Heart right ventricle (tissue), 16 donors: ENCODE measurements around the gene NACAD. TPM values are rescaled to one million over a fixed set of nuclear protein-coding genes. Genes with fewer than 3 reads are reported as not detected.

Experiments used
- ATAC-seq, 8 donors: fragments of 200-7000 bp; cut with Tn5 transposase; one replicate each; pipeline ENCODE4 v1.9.1; 2020; ENCODE audit warnings: mild to moderate bottlenecking in 8 of 8, moderate library complexity in 8 of 8, moderate number of reproducible peaks in 1 of 8
- DNase-seq, 2 donors: peaks; one replicate each; pipeline ENCODE4 v3.0.0-alpha.2; 2020
- H3K27ac ChIP-seq, 10 donors: fragments of 200-600 bp; sonication (generic) in 2 of 10; one replicate each; pipeline versions ENCODE4 v1.5.0 to v1.8.0; 2020 to 2022; ENCODE audit warnings: mild to moderate bottlenecking in 3 of 10
- H3K27me3 ChIP-seq, 7 donors: fragments of 200-600 bp; one replicate each; pipeline ENCODE4 v1.8.0; 2021 to 2022; ENCODE audit warnings: mild to moderate bottlenecking in 2 of 7
- H3K36me3 ChIP-seq, 9 donors: fragments of 200-600 bp; sonication (generic) in 1 of 9; one replicate each; pipeline versions ENCODE4 v1.5.0 to v1.8.0; 2020 to 2022; ENCODE audit warnings: mild to moderate bottlenecking in 2 of 9
- H3K4me1 ChIP-seq, 9 donors: fragments of 200-600 bp; sonication (generic) in 1 of 9; one replicate each; pipeline versions ENCODE4 v1.5.0 to v1.8.0; 2020 to 2022; ENCODE audit warnings: mild to moderate bottlenecking in 4 of 9
- H3K4me3 ChIP-seq, 10 donors: fragments of 200-600 bp; sonication (generic) in 2 of 10; one replicate each; pipeline versions ENCODE4 v1.5.0 to v1.8.0; 2020 to 2022; ENCODE audit warnings: mild to moderate bottlenecking in 7 of 10, moderate library complexity in 2 of 10
- H3K9me3 ChIP-seq, 11 donors: fragments of 200-600 bp in 10 of 11; sonication (generic) in 2 of 11; one replicate each; pipeline versions ENCODE4 v1.5.0 to v1.8.0; 2013 to 2022; ENCODE audit warnings: mild to moderate bottlenecking in 2 of 11, control low read depth in 1 of 11, moderate library complexity in 1 of 11
- CTCF ChIP-seq, 9 donors: fragments of 200-600 bp; sonication (generic) in 2 of 9; IDR thresholded peaks; one replicate each; pipeline versions ENCODE4 v1.5.0 to v1.8.0; 2021 to 2022; ENCODE audit warnings: antibody characterized with exemption in 9 of 9, mild to moderate bottlenecking in 5 of 9, moderate library complexity in 1 of 9
- WGBS, 2 donors: extraction: QIAGEN DNeasy Blood & Tissue Kit; methylation state at CpG; one replicate each; pipeline ENCODE4 v1.1.7; 2013; ENCODE audit warnings: inconsistent platforms in 1 of 2; 5-methylcytosine and 5-hydroxymethylcytosine counted together
- intact Hi-C, 10 donors: fragments of 100-400 bp; cut with DNase I; formaldehyde crosslinking; loops; one replicate each; pipeline versions ENCODE4 v1.11.1 to v1.14.2; 2022
- long read RNA-seq, 3 donors: library from polyadenylated mRNA; unstranded; transcript quantifications; one replicate each; pipeline ENCODE4 v2.0.0, GENCODE V29; 2020 to 2021
- polyA plus RNA-seq, 2 donors: library from polyadenylated mRNA; stranded (reverse); fragments of 200-250 nt; gene quantifications; one replicate each; pipeline ENCODE4 v1.2.3, GENCODE V29; 2013
- total RNA-seq, 10 donors: library from RNA; stranded (reverse); fragmentation: NEBNext Ultra II Directional in 3 of 10; extraction: Animal tissue kit (Norgen Biotek cat#: 25700) in 3 of 10; gene quantifications; one replicate each; pipeline versions ENCODE4 v1.2.1 to v1.2.4, GENCODE V29; 2021 to 2023
- donor health status: Arrhythmogenic right ventricular cardiomyopathy.
- donor health status: ischemic (EF 13 %, LVEDD 7.1; RV severe dilation, severe dysfunction).
- donor health status: healthy with polysubstance abuse.
- donor health status: DM: no; HTN: yes; CAD: no.
- donor health status: DM: no; HTN: no; CAD: no.
- donor health status: ischemic (EF 25% LVEDD 6.9; RV normal size, moderate dysfunction).
- donor health status: ischemic (EF 25% LVEDD 5.7; RV mildly dilated, moderate dysfunction).
- donor health status: healthy.
- donor health status: DM: yes; HTN: yes; CAD: no.
- donor health status: Ischemic cardiomyopathy.
- donor health status: ischemic (EF 35%, LVEDD 5.7; RV mildly dilated, moderate dysfunction).
- donor health status: nonischemic (EF 11% LVEDD 7.7; RV severe dilation, severe dysfunction).
- donor health status: DM: yes; HTN: yes; CAD: no.
- donor health status: PGD.
- donor health status: ischemic (EF 29% LVEDD 5.4; RV normal size, mild dysfunction).
- donor health status: nonischemic (EF 23%, LVEDD 6.1; RV moderate dilation, normal function).

The NACAD gene
- total RNA-seq (10 to 100 TPM in 1 of 10 donors, 1 to 10 TPM in 9; 3.0 to 12.0 (median 4.7) TPM), polyA plus RNA-seq (1 to 10 TPM; 3.2 to 4.7 TPM)
- long read RNA-seq, donor 1, partial matches to known transcripts: 4 of 4 reads
- long read RNA-seq, donor 1, other reads (novel, unspliced or antisense): 0 of 4 reads
- long read RNA-seq, donor 2, partial matches to known transcripts: 22 of 23 reads
- long read RNA-seq, donor 2, other reads (novel, unspliced or antisense): 1 of 23 reads
- long read RNA-seq, donor 3, partial matches to known transcripts: 6 of 8 reads
- long read RNA-seq, donor 3, other reads (novel, unspliced or antisense): 2 of 8 reads

- intact Hi-C loops: no loop called here
- ATAC-seq (peak; percentile 80 to 93 (median 84)), DNase-seq (peak; percentile 31 to 63)
- no peak for TF ChIP-seq CTCF (IDR thresholded peaks at IDR 0.05)
- Histone ChIP-seq H3K36me3 (peaks cover 0 to 4% (median 0%) of the 10 kb centered on the region in 9 donors), H3K9me3 (peaks cover 0 to 7% (median 0%) of the 10 kb centered on the region in 11 donors), H3K27ac (peak within 1 kb of the TSS in 9 of 10 donors; percentile 36 to 72 (median 56)), H3K27me3 (peaks cover 0 to 27% (median 0%) of the 10 kb centered on the region in 7 donors), H3K4me1 (peaks cover 0 to 17% (median 11%) of the 10 kb centered on the region in 9 donors), H3K4me3 (peak within 1 kb of the TSS; percentile 14 to 68 (median 60))
- 0 to 1% methylated on average over 40 to 50 of the region's 50 CpGs for WGBS, 2 donors
Measured at GRCh38 chr7:45088821-45089340, at the start of gene NACAD. NACAD (minus strand) TSS chr7:45088969; CDS start chr7:45088894, 75 bp downstream.

GRCh38 chr7:45136106-45137060, 47.6 kb upstream of the NACAD start:
- 45 to 47% methylated on average over 9 of the region's 9 CpGs for WGBS, 2 donors
- DNase-seq: peak in 1 of 2 donors; percentile 60
- Histone ChIP-seq H3K27me3 (peaks cover 0 to 4% (median 0%) of the 10 kb centered on the region in 7 donors), H3K27ac (no peak overlapping the region), H3K4me3 (no peak overlapping the region), H3K4me1 (no peaks in the 10 kb centered on the region), H3K36me3 (no peaks in the 10 kb centered on the region), H3K9me3 (no peaks in the 10 kb centered on the region)
- intact Hi-C loops: loop anchor here (1.0 to 10.0 kb wide), 12 partner anchors 62 to 552 kb away; partner anchors contain the start of gene TMED4 (in 6 of the 10)
- peak; percentile 69 to 92 (median 88) for TF ChIP-seq CTCF (IDR thresholded peaks at IDR 0.05)
- ATAC-seq: peak in 7 of 8 donors; percentile 50 to 84 (median 80)

- no peak overlapping the region for H3K4me3 ChIP-seq
- intact Hi-C loops: loop anchor here (2.0 to 10.0 kb wide), 10 partner anchors 59 to 549 kb away; partner anchors contain the start of genes TMED4 (in 6 of the 10) and MYO1G (in 1 of the 10)
- no peaks in the 10 kb centered on the region for H3K9me3 ChIP-seq
- ATAC-seq: no peak
- H3K27me3 ChIP-seq: peaks cover 0 to 4% (median 0%) of the 10 kb centered on the region in 7 donors
- no peak for TF ChIP-seq CTCF (IDR thresholded peaks at IDR 0.05)
- no peak overlapping the region for H3K27ac ChIP-seq
- no peaks in the 10 kb centered on the region for H3K4me1 ChIP-seq
- no peaks in the 10 kb centered on the region for H3K36me3 ChIP-seq
- WGBS, 2 donors: 91 to 93% methylated on average over 7 of the region's 7 CpGs
- no peak for DNase-seq
Measured at GRCh38 chr7:45133877-45134276, 45.1 kb upstream of the NACAD start.

- intact Hi-C loops: loop anchor here (5.0 to 10.0 kb wide), 7 partner anchors 59 to 549 kb away; partner anchors contain the start of genes TMED4 (in 6 of the 10) and MYO1G (in 1 of the 10)
Measured at GRCh38 chr7:45133352-45133751, 44.6 kb upstream of the NACAD start.

More at GRCh38 chr7:45133352-45133751, 44.6 kb upstream of the NACAD start:
- Histone ChIP-seq H3K4me1 (no peaks in the 10 kb centered on the region), H3K9me3 (no peaks in the 10 kb centered on the region), H3K36me3 (no peaks in the 10 kb centered on the region), H3K27me3 (peaks cover 0 to 4% (median 0%) of the 10 kb centered on the region in 7 donors), H3K4me3 (no peak overlapping the region), H3K27ac (no peak overlapping the region)
- DNase-seq (no peak), ATAC-seq (no peak)
- WGBS, 2 donors: 88 to 97% methylated on average over 4 of the region's 4 CpGs
- TF ChIP-seq CTCF (IDR thresholded peaks at IDR 0.05): no peak
